GM12875 (cell line): ENCODE data around the gene RIC1.
"Not testable (repeated sequence)": the region's sequence is repeated elsewhere in the genome, so short reads cannot be mapped to it uniquely, and the experiment has no call there.

Source experiments
- H3K4me3 ChIP-seq: one replicate; pipeline ENCODE4 v1.5.1; 2011; ENCODE audit warnings: low read depth, low read length, control low read depth
- TF ChIP-seq, protein P1 (sequence below): IDR thresholded peaks from 2 replicates; pipeline ENCODE4 v1.5.1; 2011; ENCODE audit warnings: low read depth, mild to moderate bottlenecking, control low read depth, inconsistent platforms, low read length, moderate library complexity, borderline replicate concordance; ENCODE audit not compliant: insufficient read depth

RIC1 gene

GRCh38 chr9:5721279-5722087 lies 92.6 kb downstream of the RIC1 start:
- H3K4me3 ChIP-seq = no peak overlapping the region
- TF ChIP-seq, protein P1, sequence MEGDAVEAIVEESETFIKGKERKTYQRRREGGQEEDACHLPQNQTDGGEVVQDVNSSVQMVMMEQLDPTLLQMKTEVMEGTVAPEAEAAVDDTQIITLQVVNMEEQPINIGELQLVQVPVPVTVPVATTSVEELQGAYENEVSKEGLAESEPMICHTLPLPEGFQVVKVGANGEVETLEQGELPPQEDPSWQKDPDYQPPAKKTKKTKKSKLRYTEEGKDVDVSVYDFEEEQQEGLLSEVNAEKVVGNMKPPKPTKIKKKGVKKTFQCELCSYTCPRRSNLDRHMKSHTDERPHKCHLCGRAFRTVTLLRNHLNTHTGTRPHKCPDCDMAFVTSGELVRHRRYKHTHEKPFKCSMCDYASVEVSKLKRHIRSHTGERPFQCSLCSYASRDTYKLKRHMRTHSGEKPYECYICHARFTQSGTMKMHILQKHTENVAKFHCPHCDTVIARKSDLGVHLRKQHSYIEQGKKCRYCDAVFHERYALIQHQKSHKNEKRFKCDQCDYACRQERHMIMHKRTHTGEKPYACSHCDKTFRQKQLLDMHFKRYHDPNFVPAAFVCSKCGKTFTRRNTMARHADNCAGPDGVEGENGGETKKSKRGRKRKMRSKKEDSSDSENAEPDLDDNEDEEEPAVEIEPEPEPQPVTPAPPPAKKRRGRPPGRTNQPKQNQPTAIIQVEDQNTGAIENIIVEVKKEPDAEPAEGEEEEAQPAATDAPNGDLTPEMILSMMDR = no peak

GRCh38 chr9:5722679-5723078 lies 93.8 kb downstream of the RIC1 start:
- H3K4me3 ChIP-seq = not testable (repeated sequence)

GRCh38 chr9:5735072-5735471 lies 106.2 kb downstream of the RIC1 start:
- H3K4me3 ChIP-seq = no peak overlapping the region
- TF ChIP-seq, protein P1 = no peak

DNA sequence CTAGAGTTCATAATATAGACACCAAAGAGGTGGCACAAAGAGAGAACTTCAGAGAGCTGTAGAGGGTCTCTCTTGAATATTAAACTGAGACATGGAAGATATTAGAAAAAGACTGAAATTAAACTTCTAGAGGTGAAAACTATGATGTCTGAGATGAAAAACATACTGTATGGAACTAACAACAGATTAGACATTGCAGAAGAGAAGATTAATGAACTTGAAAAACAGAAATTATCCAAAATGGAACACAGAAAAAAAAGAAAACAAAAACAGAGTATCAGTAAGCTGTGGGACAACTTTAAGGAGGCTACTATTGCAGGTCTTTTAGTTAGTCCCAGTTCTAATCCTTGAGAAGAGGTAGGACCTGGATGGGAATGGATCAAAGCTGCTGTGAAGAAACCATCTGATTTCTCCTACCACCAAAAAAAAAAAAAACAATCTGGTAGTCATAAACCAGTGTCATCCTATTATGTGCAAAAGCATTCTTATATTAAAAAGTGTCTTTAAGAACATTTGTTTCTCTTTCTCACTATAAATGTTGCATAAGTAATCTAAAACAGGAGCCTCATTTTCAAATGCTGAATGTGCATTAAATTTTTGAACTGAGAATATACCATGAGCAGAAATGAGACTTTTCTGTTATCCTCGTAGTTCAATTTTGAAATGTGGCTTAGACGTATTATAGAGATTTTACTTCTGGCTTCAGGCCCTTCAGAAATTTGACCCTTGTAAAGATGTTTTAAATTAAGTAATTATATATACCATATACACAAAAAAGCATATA lies 107.8 kb downstream of the RIC1 start:
- TF ChIP-seq, protein P1 = no peak
- no peak overlapping the region for H3K4me3 ChIP-seq

DNA sequence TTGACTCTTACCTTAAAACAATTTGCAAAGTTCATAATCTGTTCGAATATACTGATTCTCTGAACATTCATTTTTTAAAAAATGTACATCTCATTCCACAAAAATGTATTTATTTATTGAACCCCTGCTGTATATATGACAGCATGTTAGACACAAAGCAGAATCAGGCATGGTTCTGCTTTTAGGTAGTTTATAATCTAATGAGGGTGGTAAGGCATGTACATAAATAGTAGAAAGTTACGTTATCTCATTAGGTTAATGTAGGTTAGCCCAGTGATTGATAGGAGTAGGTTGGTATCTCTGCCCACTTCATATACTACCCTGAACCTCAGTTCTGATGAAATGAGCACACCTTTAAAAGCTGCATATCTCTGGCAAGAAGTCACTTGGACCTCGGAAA lies 114.2 kb downstream of the RIC1 start:
- TF ChIP-seq, protein P1 = no peak
- no peak overlapping the region for H3K4me3 ChIP-seq

GRCh38 chr9:5748438-5748837 lies 119.5 kb downstream of the RIC1 start:
- H3K4me3 ChIP-seq = no peak overlapping the region
- TF ChIP-seq, protein P1 = no peak

GRCh38 chr9:5749306-5749705 lies 120.4 kb downstream of the RIC1 start:
- no peak overlapping the region for H3K4me3 ChIP-seq
- TF ChIP-seq, protein P1 = no peak
